Measurements from ENCODE around the gene CPLX3.

Gene CPLX3

GRCh38 chr15:74851960-74852359 is 25.5 kb downstream of the CPLX3 start:
- DNase-seq, result no peak

GRCh38 chr15:74854453-74855022 is 28.1 kb downstream of the CPLX3 start:
- DNase-seq, result no peak

GRCh38 chr15:74855857-74856256 is 29.4 kb downstream of the CPLX3 start:
- no peak for DNase-seq

GRCh38 chr15:74856537-74856936 is 30.1 kb downstream of the CPLX3 start:
- DNase-seq, result no peak

- no peak for DNase-seq
Observed at GRCh38 chr15:74857082-74857655, 30.7 kb downstream of the CPLX3 start.

GRCh38 chr15:74857671-74858368 is 31.4 kb downstream of the CPLX3 start:
- DNase-seq, result no peak

- no peak for DNase-seq
Observed at GRCh38 chr15:74858369-74858740, 31.9 kb downstream of the CPLX3 start.

GRCh38 chr15:74863239-74864056 is 37.0 kb downstream of the CPLX3 start:
- no peak for DNase-seq

- no peak for DNase-seq
Observed at GRCh38 chr15:74864296-74864695, 37.9 kb downstream of the CPLX3 start.

GRCh38 chr15:74865316-74865715 is 38.9 kb downstream of the CPLX3 start:
- DNase-seq, result no peak

- no peak for DNase-seq
Observed at GRCh38 chr15:74866090-74866489, 39.7 kb downstream of the CPLX3 start.

GRCh38 chr15:74867466-74868038 is 41.1 kb downstream of the CPLX3 start:
- no peak for DNase-seq

- DNase-seq, result no peak
Observed at GRCh38 chr15:74868059-74868458, 41.6 kb downstream of the CPLX3 start.

GRCh38 chr15:74869372-74869725 is 42.9 kb downstream of the CPLX3 start:
- no peak for DNase-seq

GRCh38 chr15:74869726-74870407 is 43.4 kb downstream of the CPLX3 start:
- no peak for DNase-seq

- no peak for DNase-seq
Observed at GRCh38 chr15:74870436-74871215, 44.2 kb downstream of the CPLX3 start.

GRCh38 chr15:74872702-74873035 is 46.2 kb downstream of the CPLX3 start:
- no peak for DNase-seq

GRCh38 chr15:74873036-74873755 is 46.8 kb downstream of the CPLX3 start, which contains the start of gene SCAMP2:
SCAMP2 (minus strand) TSS chr15:74873365; CDS start chr15:74873255, 110 bp downstream.
- DNase-seq, result peak; percentile 81

GRCh38 chr15:74873756-74874424 is 47.5 kb downstream of the CPLX3 start:
- no peak for DNase-seq

GRCh38 chr15:74878273-74878672 is 51.8 kb downstream of the CPLX3 start:
- DNase-seq, result no peak

Measured in NCI-H1417 treated with DMSO at 0.1 percent for 48 hours (cell line).